GM12891 (cell line): ENCODE results near the gene COX11. TPM values are rescaled to one million over a fixed set of nuclear protein-coding genes. Genes with fewer than 3 reads are reported as not detected.

Experiments used
- DNase-seq: peaks from one replicate; pipeline ENCODE4 v3.0.0; 2011; ENCODE audit warnings: low spot score; ENCODE audit not compliant: insufficient read length
- FAIRE-seq: peaks from 2 replicates; lab custom pipeline; 2011; peaks lifted over from hg19 to GRCh38; lab: Jason Lieb, UNC
- PAX5 ChIP-seq: IDR thresholded peaks from 2 replicates; pipeline ENCODE4 v1.6.1; 2011; ENCODE audit warnings: low read length, moderate library complexity, mild to moderate bottlenecking; ENCODE audit not compliant: insufficient read depth, severe bottlenecking
- POLR2A ChIP-seq: IDR thresholded peaks from 2 replicates; pipeline ENCODE4 v1.6.1; 2011; ENCODE audit warnings: low read depth, low read length, control low read depth
- POLR2AphosphoS5 ChIP-seq: IDR thresholded peaks from 2 replicates; pipeline ENCODE4 v1.6.1; 2011; ENCODE audit warnings: low read depth, low read length, control low read depth
- POU2F2 ChIP-seq: IDR thresholded peaks from 2 replicates; pipeline ENCODE4 v1.6.1; 2011; ENCODE audit warnings: low read depth, mild to moderate bottlenecking, control low read depth, low read length, moderate library complexity
- SPI1 ChIP-seq: IDR thresholded peaks from 2 replicates; pipeline ENCODE4 v1.6.1; 2011; ENCODE audit warnings: low read depth, low read length, control low read depth
- TAF1 ChIP-seq: IDR thresholded peaks from 2 replicates; pipeline ENCODE4 v1.6.1; 2011; ENCODE audit warnings: low read depth, low read length, control low read depth
- polyA plus RNA-seq: library from polyadenylated mRNA; unstranded; fragments of >200 nt; gene quantifications from one replicate; pipeline ENCODE4 v1.2.1, GENCODE V29; 2012; ENCODE audit warnings: low read depth, missing spikeins, inconsistent platforms; ENCODE audit not compliant: missing spikeins

The COX11 gene
- 38.4 TPM for polyA plus RNA-seq

GRCh38 chr17:54968262-54968987, at the start of gene COX11, which contains the start of gene STXBP4:
Gene COX11, minus strand, starts transcription at chr17:54968654. Its CDS starts 8 bp downstream, at chr17:54968646.
Gene STXBP4, plus strand, starts transcription at chr17:54968765. Its CDS starts 17,455 bp downstream, at chr17:54986220.
- peak; percentile 77 for DNase-seq
- TF ChIP-seq POLR2AphosphoS5 (peak; percentile 94), SPI1 (no peak), POU2F2 (peak; percentile 85), TAF1 (peak; percentile 73), POLR2A (peak; percentile 96), PAX5 (no peak)
- FAIRE-seq = peak; percentile 92

GRCh38 chr17:55005520-55005919, 37.1 kb upstream of the COX11 start:
- DNase-seq (no peak), FAIRE-seq (no peak)
- TF ChIP-seq POLR2AphosphoS5 = no peak
- no peak for TF ChIP-seq TAF1
- TF ChIP-seq PAX5 = no peak
- no peak for TF ChIP-seq POU2F2
- TF ChIP-seq POLR2A = no peak

- FAIRE-seq (no peak), DNase-seq (no peak)
- TF ChIP-seq POLR2A = no peak
- TF ChIP-seq SPI1 = no peak
- TF ChIP-seq POU2F2 = no peak
- no peak for TF ChIP-seq TAF1
- no peak for TF ChIP-seq PAX5
- no peak for TF ChIP-seq POLR2AphosphoS5
Observed at GRCh38 chr17:55004484-55004883, 36.0 kb upstream of the COX11 start.

GRCh38 chr17:55002458-55002857, 34.0 kb upstream of the COX11 start:
- no peak for FAIRE-seq
- no peak for TF ChIP-seq POLR2A
- TF ChIP-seq TAF1 = no peak
- no peak for TF ChIP-seq SPI1
- TF ChIP-seq POLR2AphosphoS5 = no peak
- no peak for TF ChIP-seq PAX5
- TF ChIP-seq POU2F2 = no peak
- no peak for DNase-seq

GRCh38 chr17:54996441-54996840, 28.0 kb upstream of the COX11 start:
- FAIRE-seq (no peak), DNase-seq (no peak)
- TF ChIP-seq POU2F2 (no peak), POLR2AphosphoS5 (no peak), TAF1 (no peak), PAX5 (no peak), POLR2A (no peak)

GRCh38 chr17:54992797-54993639, 24.6 kb upstream of the COX11 start:
- DNase-seq (no peak), FAIRE-seq (peak; percentile 40)
- TF ChIP-seq POLR2AphosphoS5 (no peak), POU2F2 (no peak), SPI1 (no peak), PAX5 (no peak), TAF1 (no peak), POLR2A (no peak)

- FAIRE-seq (no peak), DNase-seq (no peak)
- TF ChIP-seq TAF1 (no peak), SPI1 (no peak), POLR2AphosphoS5 (no peak), POU2F2 (no peak), POLR2A (no peak), PAX5 (no peak)
Observed at GRCh38 chr17:54991567-54991966, 23.1 kb upstream of the COX11 start.

- DNase-seq (no peak), FAIRE-seq (no peak)
- TF ChIP-seq POLR2AphosphoS5 (no peak), POU2F2 (no peak), TAF1 (no peak), PAX5 (no peak), SPI1 (no peak), POLR2A (no peak)
Observed at GRCh38 chr17:54990118-54990517, 21.7 kb upstream of the COX11 start.

- TF ChIP-seq POLR2AphosphoS5 = no peak
- no peak for TF ChIP-seq PAX5
- no peak for TF ChIP-seq POU2F2
- TF ChIP-seq SPI1 = no peak
- no peak for TF ChIP-seq POLR2A
- TF ChIP-seq TAF1 = no peak
- FAIRE-seq (no peak), DNase-seq (no peak)
Observed at GRCh38 chr17:54985476-54985875, 17.0 kb upstream of the COX11 start.

- no peak for DNase-seq
- TF ChIP-seq TAF1 (no peak), SPI1 (peak; percentile 62)
- FAIRE-seq = no peak
Observed at GRCh38 chr17:54983260-54983659, 14.8 kb upstream of the COX11 start.
